Measurements from ENCODE around the gene BDNF. TPM values are rescaled to one million over a fixed set of nuclear protein-coding genes. Genes with fewer than 3 reads are reported as not detected.

Gene BDNF
- total RNA-seq, 1 donor from 2014 or later: 4.3 TPM

GRCh38 chr11:27718863-27719545 is 18.7 kb upstream of the BDNF start:
- peak overlapping the region; percentile 26 for H3K4me3 ChIP-seq
- intact Hi-C loops (cut with DNase I): no loop called here
- no peaks in the 10 kb centered on the region for H3K36me3 ChIP-seq
- TF ChIP-seq CTCF (IDR thresholded peaks at IDR 0.05): no peak
- H3K9me3 ChIP-seq: no peaks in the 10 kb centered on the region
- DNase-seq: peak; percentile 63
- peaks cover 74% of the 10 kb centered on the region for H3K27me3 ChIP-seq
- no peak overlapping the region for H3K27ac ChIP-seq
- peak; percentile 67 for ATAC-seq
- peaks cover 16% of the 10 kb centered on the region for H3K4me1 ChIP-seq

- no peak for TF ChIP-seq CTCF (IDR thresholded peaks at IDR 0.05)
- Histone ChIP-seq H3K9me3 (no peaks in the 10 kb centered on the region), H3K36me3 (no peaks in the 10 kb centered on the region), H3K27ac (no peak overlapping the region), H3K27me3 (peaks cover 69% of the 10 kb centered on the region), H3K4me1 (peaks cover 16% of the 10 kb centered on the region), H3K4me3 (peak overlapping the region; percentile 26)
- intact Hi-C loops (cut with DNase I): no loop called here
- ATAC-seq (peak; percentile 53), DNase-seq (no peak)
These were observed 18.1 kb upstream of the BDNF start for GRCh38 chr11:27718346-27718862.

GRCh38 chr11:27717801-27718229 is 17.6 kb upstream of the BDNF start:
- Histone ChIP-seq H3K27ac (no peak overlapping the region), H3K4me1 (peaks cover 15% of the 10 kb centered on the region), H3K27me3 (peaks cover 63% of the 10 kb centered on the region), H3K4me3 (no peak overlapping the region), H3K36me3 (no peaks in the 10 kb centered on the region), H3K9me3 (no peaks in the 10 kb centered on the region)
- no peak for TF ChIP-seq CTCF (IDR thresholded peaks at IDR 0.05)
- ATAC-seq: no peak
- DNase-seq: no peak
- intact Hi-C loops (cut with DNase I): no loop called here

GRCh38 chr11:27717377-27717776 is 17.1 kb upstream of the BDNF start:
- H3K4me1 ChIP-seq: peaks cover 11% of the 10 kb centered on the region
- H3K36me3 ChIP-seq: no peaks in the 10 kb centered on the region
- peaks cover 59% of the 10 kb centered on the region for H3K27me3 ChIP-seq
- H3K27ac ChIP-seq: no peak overlapping the region
- DNase-seq: no peak
- intact Hi-C loops (cut with DNase I): no loop called here
- no peak for ATAC-seq
- no peaks in the 10 kb centered on the region for H3K9me3 ChIP-seq
- H3K4me3 ChIP-seq: no peak overlapping the region
- no peak for TF ChIP-seq CTCF (IDR thresholded peaks at IDR 0.05)

GRCh38 chr11:27716835-27717234 is 16.6 kb upstream of the BDNF start:
- Histone ChIP-seq H3K9me3 (no peaks in the 10 kb centered on the region), H3K4me3 (no peak overlapping the region), H3K36me3 (no peaks in the 10 kb centered on the region), H3K4me1 (peaks cover 7% of the 10 kb centered on the region), H3K27ac (no peak overlapping the region), H3K27me3 (peaks cover 57% of the 10 kb centered on the region)
- ATAC-seq (no peak), DNase-seq (no peak)
- intact Hi-C loops (cut with DNase I): no loop called here
- TF ChIP-seq CTCF (IDR thresholded peaks at IDR 0.05): no peak

Data from upper lobe of right lung (tissue), 1 donor.